Measurements from ENCODE around the gene VPS41.

- TF ChIP-seq NCOA2 (CRISPR knock-in tag; IDR thresholded peaks at IDR 0.05) (no peak), E2F1 (CRISPR knock-in tag; IDR thresholded peaks at IDR 0.05) (no peak), ZSCAN30 (CRISPR knock-in tag; IDR thresholded peaks at IDR 0.05) (no peak), PHB2 (IDR thresholded peaks at IDR 0.05; ENCODE audit: partially characterized antibody) (no peak), CEBPZ (IDR thresholded peaks at IDR 0.05; ENCODE audit: low read length) (no peak), ZNF260 (CRISPR knock-in tag; IDR thresholded peaks at IDR 0.05; ENCODE audit: borderline replicate concordance, low read depth) (no peak), NR2F2 (IDR thresholded peaks at IDR 0.05; ENCODE audit: borderline replicate concordance, low read depth) (no peak), YY1 (IDR thresholded peaks at IDR 0.05; ENCODE audit: insufficient read depth, insufficient replicate concordance, low read depth, low read length) (no peak), THRA (CRISPR knock-in tag; IDR thresholded peaks at IDR 0.05; ENCODE audit: borderline replicate concordance) (no peak), NFE2L1 (CRISPR knock-in tag; IDR thresholded peaks at IDR 0.05; ENCODE audit: borderline replicate concordance) (no peak), MZF1 (CRISPR knock-in tag; IDR thresholded peaks at IDR 0.05; ENCODE audit: borderline replicate concordance) (no peak), JUND (CRISPR knock-in tag; IDR thresholded peaks at IDR 0.05) (no peak), ZBTB26 (CRISPR knock-in tag; IDR thresholded peaks at IDR 0.05; ENCODE audit: borderline replicate concordance) (no peak)
Observed at GRCh38 chr7:38942431-38943051, 33.5 kb upstream of the VPS41 start.

Measured in HepG2 (cell line).